ENCODE results near the gene HOXC10. TPM values are rescaled to one million over a fixed set of nuclear protein-coding genes. Genes with fewer than 3 reads are reported as not detected.
A peak's percentile ranks its signal among the peaks of the same experiment; 100 is the strongest.

HOXC10 gene
- total RNA-seq, 4 donors from 2014 or later: not detected

DNA sequence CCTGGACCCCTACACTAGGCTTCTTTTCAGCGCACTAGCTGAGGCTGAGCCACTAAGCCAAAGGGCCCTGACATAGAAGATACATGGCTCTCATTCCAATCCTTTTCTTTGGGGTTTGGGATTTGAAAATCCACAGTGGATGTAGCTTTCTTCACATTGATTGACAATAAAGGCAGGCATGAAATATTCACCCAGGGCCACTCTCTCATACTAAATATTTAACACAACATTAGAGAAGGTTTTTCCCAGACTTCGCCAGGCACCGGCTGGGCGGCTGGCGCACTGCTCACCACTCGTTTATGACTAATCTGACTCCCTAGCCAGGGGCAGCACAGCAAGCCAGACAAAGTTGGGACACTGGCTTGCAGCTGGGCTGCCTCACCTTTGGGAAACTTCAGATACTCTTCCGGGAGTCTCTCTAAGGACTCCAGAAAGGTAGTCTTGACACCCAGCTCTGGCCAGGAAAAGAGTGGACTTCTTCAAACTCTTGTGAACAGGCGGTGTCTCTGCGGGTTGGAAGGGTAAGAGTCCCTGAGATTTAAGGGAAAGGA is 12.7 kb upstream of the HOXC10 start:
- in situ Hi-C loops (cut with MboI; ENCODE audit: low pct_ligation_motif_present in 1 of 4, low pct_unique_long_range_greater_than_20kb in 1 of 4, low sequenced_read_pairs in 3 of 4) (no loop called here), intact Hi-C loops (cut with DNase I; ENCODE audit: low total_unique reads) (no loop called here)
- H3K36me3 ChIP-seq: no peaks in the 10 kb centered on the region
- no peak for DNase-seq
- peaks cover 100% of the 10 kb centered on the region for H3K27me3 ChIP-seq
- H3K4me3 ChIP-seq: no peak overlapping the region
- TF ChIP-seq POLR2AphosphoS5 (IDR thresholded peaks at IDR 0.05) (no peak), POLR2A (IDR thresholded peaks at IDR 0.05) (no peak), EP300 (IDR thresholded peaks at IDR 0.05; ENCODE audit: low read depth) (no peak)
- TF ChIP-seq, protein P1, sequence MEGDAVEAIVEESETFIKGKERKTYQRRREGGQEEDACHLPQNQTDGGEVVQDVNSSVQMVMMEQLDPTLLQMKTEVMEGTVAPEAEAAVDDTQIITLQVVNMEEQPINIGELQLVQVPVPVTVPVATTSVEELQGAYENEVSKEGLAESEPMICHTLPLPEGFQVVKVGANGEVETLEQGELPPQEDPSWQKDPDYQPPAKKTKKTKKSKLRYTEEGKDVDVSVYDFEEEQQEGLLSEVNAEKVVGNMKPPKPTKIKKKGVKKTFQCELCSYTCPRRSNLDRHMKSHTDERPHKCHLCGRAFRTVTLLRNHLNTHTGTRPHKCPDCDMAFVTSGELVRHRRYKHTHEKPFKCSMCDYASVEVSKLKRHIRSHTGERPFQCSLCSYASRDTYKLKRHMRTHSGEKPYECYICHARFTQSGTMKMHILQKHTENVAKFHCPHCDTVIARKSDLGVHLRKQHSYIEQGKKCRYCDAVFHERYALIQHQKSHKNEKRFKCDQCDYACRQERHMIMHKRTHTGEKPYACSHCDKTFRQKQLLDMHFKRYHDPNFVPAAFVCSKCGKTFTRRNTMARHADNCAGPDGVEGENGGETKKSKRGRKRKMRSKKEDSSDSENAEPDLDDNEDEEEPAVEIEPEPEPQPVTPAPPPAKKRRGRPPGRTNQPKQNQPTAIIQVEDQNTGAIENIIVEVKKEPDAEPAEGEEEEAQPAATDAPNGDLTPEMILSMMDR (IDR thresholded peaks at IDR 0.05): no peak
- 49 to 62% methylated on average over 7 to 9 of the region's 9 CpGs for WGBS, 2 donors (ENCODE audit: low coverage in 1 of 2)
- peaks cover 0 to 5% of the 10 kb centered on the region in 2 donors for H3K9me3 ChIP-seq
- H3K27ac ChIP-seq: no peak overlapping the region
- H3K4me1 ChIP-seq: peaks cover 3 to 24% (median 17%) of the 10 kb centered on the region in 4 donors

DNA sequence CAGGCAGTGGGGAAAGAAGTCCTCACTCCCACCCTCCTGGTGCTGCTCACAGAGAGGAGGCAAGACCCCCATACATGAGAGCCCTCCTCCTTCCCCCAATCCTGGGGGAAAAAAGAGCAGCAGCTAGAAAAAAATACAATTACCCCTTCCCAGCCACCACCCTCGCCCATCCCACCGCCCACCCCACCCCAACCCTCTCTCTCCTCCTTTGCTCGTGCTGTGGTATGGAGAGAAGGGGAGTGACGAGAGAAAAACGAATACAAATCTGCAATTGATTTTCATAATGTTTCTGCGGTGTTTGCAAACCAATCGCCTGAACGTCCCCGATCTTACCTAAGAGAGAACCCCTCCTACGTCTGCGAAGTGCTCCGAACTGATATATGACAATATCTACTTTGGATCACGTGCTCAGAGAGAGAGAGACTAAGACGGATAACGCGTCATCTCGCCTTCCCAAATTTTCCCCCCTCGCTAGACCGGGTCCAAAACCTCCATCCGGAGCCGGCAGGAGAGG is 12.2 kb upstream of the HOXC10 start, which contains the start of gene HOXC11:
Gene HOXC11 (plus strand): TSS at position 405 of the 514 bp plus-strand sequence. CDS start 116 bp downstream, outside the sequence.
- TF ChIP-seq, protein P1 (IDR thresholded peaks at IDR 0.05): no peak
- TF ChIP-seq EP300 (IDR thresholded peaks at IDR 0.05; ENCODE audit: low read depth) (no peak), POLR2AphosphoS5 (IDR thresholded peaks at IDR 0.05) (no peak), POLR2A (IDR thresholded peaks at IDR 0.05) (no peak)
- DNase-seq: no peak
- Histone ChIP-seq H3K36me3 (no peaks in the 10 kb centered on the region), H3K4me3 (peak within 1 kb of the TSS in 1 of 4 donors; percentile 27), H3K4me1 (peaks cover 3 to 25% (median 17%) of the 10 kb centered on the region in 4 donors), H3K27me3 (peaks cover 100% of the 10 kb centered on the region), H3K9me3 (peaks cover 0 to 5% of the 10 kb centered on the region in 2 donors), H3K27ac (no peak within 1 kb of the TSS)
- in situ Hi-C loops (cut with MboI; ENCODE audit: low pct_ligation_motif_present in 1 of 4, low pct_unique_long_range_greater_than_20kb in 1 of 4, low sequenced_read_pairs in 3 of 4) (no loop called here), intact Hi-C loops (cut with DNase I; ENCODE audit: low total_unique reads) (no loop called here)
- WGBS, 2 donors (ENCODE audit: low coverage in 1 of 2): 19 to 36% methylated on average over 10 to 21 of the region's 21 CpGs

DNA sequence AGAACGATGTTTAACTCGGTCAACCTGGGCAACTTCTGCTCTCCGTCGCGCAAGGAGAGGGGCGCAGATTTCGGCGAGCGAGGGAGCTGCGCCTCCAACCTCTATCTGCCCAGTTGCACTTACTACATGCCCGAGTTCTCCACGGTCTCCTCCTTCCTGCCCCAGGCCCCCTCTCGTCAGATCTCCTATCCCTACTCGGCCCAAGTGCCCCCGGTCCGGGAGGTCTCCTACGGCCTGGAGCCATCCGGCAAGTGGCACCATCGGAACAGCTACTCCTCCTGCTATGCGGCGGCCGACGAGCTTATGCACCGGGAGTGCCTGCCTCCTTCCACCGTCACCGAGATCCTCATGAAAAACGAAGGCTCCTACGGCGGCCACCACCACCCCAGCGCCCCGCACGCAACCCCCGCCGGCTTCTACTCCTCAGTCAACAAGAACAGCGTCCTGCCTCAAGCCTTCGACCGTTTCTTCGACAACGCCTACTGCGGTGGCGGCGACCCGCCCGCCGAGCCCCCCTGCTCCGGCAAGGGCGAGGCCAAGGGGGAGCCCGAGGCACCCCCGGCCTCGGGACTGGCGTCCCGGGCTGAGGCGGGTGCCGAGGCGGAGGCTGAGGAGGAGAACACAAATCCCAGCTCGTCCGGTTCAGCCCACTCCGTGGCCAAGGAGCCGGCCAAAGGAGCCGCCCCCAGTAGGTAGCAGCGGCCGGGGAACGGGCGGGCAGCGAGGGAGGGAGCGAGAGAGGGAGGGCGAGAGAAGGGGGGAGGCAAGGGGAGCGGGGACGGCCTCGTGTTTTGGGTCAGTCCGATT is 11.5 kb upstream of the HOXC10 start:
- Histone ChIP-seq H3K4me3 (peak overlapping the region in 1 of 4 donors; percentile 27), H3K27me3 (peaks cover 100% of the 10 kb centered on the region), H3K9me3 (peaks cover 0 to 5% of the 10 kb centered on the region in 2 donors), H3K36me3 (no peaks in the 10 kb centered on the region), H3K27ac (no peak overlapping the region), H3K4me1 (peaks cover 3 to 31% (median 20%) of the 10 kb centered on the region in 4 donors)
- 0 to 25% methylated on average over 1 to 71 of the region's 71 CpGs for whole genome bisulfite sequencing, 2 donors (ENCODE audit: low coverage in 1 of 2)
- intact Hi-C loops (cut with DNase I; ENCODE audit: low total_unique reads): no loop called here
- no peak for DNase-seq
- TF ChIP-seq POLR2AphosphoS5 (IDR thresholded peaks at IDR 0.05) (no peak), POLR2A (IDR thresholded peaks at IDR 0.05) (no peak), EP300 (IDR thresholded peaks at IDR 0.05; ENCODE audit: low read depth) (no peak)
- TF ChIP-seq, protein P1 (IDR thresholded peaks at IDR 0.05): no peak
- in situ Hi-C loops (cut with MboI; ENCODE audit: low pct_ligation_motif_present in 1 of 4, low pct_unique_long_range_greater_than_20kb in 1 of 4, low sequenced_read_pairs in 3 of 4): no loop called here

Data from transverse colon (tissue), 4 donors.